ENCODE data around the gene TCEAL3. TPM values are rescaled to one million over a fixed set of nuclear protein-coding genes. Genes with fewer than 3 reads are reported as not detected.
A peak's percentile ranks its signal among the peaks of the same experiment; 100 is the strongest.

TCEAL3 gene, protein sequence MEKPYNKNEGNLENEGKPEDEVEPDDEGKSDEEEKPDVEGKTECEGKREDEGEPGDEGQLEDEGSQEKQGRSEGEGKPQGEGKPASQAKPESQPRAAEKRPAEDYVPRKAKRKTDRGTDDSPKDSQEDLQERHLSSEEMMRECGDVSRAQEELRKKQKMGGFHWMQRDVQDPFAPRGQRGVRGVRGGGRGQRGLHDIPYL
- 11.3 TPM for total RNA-seq

DNA sequence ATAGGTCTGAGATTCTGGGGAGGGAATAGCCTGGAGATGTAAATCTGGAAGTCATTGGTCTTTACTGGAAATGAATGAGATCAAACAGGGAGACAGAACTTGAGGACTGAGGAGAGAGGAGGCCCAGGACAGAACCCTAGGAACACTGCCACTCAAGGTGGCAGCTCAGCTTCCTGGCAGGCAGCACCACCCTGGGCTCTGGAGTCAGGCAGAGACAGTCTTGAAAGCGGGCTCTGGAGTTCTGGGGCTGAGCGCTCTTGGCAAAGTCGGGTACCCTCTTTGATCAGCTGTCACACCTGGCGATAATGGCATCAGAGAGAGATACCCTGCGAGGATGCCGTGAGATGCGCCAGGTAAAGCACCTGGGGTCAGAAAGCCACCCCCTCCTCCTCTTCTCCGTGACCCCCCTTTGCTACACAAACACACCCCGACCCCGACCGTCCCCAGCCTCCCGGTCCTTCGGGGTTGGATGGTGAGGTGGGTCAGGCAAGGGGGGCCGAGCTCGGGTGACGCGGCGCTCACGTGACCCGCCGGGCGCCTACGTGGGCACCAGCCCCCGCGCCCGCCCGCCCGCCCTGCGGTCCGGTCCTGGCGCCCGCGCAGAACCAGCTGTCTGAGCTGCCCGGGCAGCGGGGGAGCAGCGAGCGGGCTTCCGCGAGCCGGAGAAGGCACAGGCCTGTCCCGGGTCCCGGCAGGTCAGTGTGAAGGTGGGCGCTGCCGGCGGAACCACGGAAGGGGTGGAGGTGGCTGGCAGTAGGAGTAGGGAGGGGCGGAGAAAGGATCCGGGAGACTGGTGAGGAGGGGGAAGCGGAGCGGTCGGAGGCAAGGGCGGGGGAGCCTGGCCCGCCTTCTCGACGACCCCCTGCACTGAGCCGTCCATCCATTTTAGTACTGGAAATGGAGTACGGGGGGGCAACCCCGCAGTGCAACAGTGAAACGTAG lies at the start of gene TCEAL3:
Gene TCEAL3 (plus strand): TSS at position 600 of the 942 bp plus-strand sequence. CDS start 1,102 bp downstream, outside the sequence.
- no peaks in the 10 kb centered on the region for H3K27me3 ChIP-seq
- DNase-seq (ENCODE audit: low spot score in 2 of 2): peak in 1 of 2 donors; percentile 79
- intact Hi-C loops (cut with DNase I): loop anchor here (2.0 to 5.0 kb wide), 3 partner anchors 21 to 80 kb away; partner anchors contain the start of genes MORF4L2 and TCEAL1

DNA sequence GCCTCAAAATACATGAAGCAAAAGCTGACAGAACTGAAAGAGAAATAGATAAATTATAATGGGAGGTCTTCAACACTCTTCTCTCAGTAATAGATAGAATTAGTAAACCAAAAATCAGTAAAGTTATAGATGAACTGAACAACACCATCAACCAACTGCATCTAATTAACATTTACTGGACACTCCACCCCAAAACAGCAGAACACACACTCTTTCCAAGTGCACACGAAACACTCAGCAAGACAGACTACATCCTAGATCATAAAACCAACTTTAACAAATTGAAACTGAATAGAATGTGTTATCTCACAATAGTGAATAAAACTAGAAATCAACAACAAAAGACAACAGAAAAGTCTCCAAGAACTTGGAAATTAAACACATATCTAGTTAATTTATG lies 47.5 kb upstream of the TCEAL3 start:
- Histone ChIP-seq H3K27ac (no peak overlapping the region), H3K4me1 (no peaks in the 10 kb centered on the region), H3K36me3 (no peaks in the 10 kb centered on the region), H3K4me3 (no peak overlapping the region), H3K27me3 (no peaks in the 10 kb centered on the region), H3K9me3 (no peaks in the 10 kb centered on the region)
- TF ChIP-seq, protein P1, sequence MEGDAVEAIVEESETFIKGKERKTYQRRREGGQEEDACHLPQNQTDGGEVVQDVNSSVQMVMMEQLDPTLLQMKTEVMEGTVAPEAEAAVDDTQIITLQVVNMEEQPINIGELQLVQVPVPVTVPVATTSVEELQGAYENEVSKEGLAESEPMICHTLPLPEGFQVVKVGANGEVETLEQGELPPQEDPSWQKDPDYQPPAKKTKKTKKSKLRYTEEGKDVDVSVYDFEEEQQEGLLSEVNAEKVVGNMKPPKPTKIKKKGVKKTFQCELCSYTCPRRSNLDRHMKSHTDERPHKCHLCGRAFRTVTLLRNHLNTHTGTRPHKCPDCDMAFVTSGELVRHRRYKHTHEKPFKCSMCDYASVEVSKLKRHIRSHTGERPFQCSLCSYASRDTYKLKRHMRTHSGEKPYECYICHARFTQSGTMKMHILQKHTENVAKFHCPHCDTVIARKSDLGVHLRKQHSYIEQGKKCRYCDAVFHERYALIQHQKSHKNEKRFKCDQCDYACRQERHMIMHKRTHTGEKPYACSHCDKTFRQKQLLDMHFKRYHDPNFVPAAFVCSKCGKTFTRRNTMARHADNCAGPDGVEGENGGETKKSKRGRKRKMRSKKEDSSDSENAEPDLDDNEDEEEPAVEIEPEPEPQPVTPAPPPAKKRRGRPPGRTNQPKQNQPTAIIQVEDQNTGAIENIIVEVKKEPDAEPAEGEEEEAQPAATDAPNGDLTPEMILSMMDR (IDR thresholded peaks at IDR 0.05): no peak
- DNase-seq (ENCODE audit: low spot score in 2 of 2): no peak
- intact Hi-C loops (cut with DNase I): no loop called here

More for the DNA sequence above, at the start of gene TCEAL3:
- Histone ChIP-seq H3K36me3 (peaks cover 0 to 4% of the 10 kb centered on the region in 2 donors), H3K27ac (peak within 1 kb of the TSS; percentile 93 to 94), H3K4me3 (peak within 1 kb of the TSS; percentile 75 to 85), H3K4me1 (no peaks in the 10 kb centered on the region), H3K9me3 (no peaks in the 10 kb centered on the region)
- TF ChIP-seq, protein P1 (IDR thresholded peaks at IDR 0.05): no peak

DNA sequence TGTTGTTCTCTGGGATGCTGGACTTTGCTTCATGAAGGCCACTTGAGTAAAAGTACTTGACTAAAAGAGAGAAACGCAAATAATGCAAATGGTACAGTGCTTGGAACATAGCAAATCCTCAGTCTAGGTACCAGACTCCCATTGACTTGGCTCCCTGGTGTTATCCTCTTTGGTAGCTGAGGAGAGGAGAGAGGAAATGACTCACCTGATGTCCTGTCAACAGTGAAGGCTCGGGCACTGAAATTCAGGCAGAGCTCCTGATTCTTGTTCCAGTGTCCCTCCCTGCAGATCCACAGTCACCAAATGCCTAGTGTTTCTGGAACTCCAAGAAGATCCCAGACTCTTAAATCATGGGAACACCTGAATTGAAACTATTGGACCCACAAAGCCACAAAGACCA lies 45.0 kb upstream of the TCEAL3 start:
- intact Hi-C loops (cut with DNase I): no loop called here
- TF ChIP-seq, protein P1 (IDR thresholded peaks at IDR 0.05): no peak
- H3K4me3 ChIP-seq: no peak overlapping the region
- H3K27ac ChIP-seq: no peak overlapping the region
- DNase-seq (ENCODE audit: low spot score in 2 of 2): no peak
- no peaks in the 10 kb centered on the region for H3K4me1 ChIP-seq
- H3K27me3 ChIP-seq: no peaks in the 10 kb centered on the region
- H3K9me3 ChIP-seq: no peaks in the 10 kb centered on the region
- H3K36me3 ChIP-seq: no peaks in the 10 kb centered on the region

DNA sequence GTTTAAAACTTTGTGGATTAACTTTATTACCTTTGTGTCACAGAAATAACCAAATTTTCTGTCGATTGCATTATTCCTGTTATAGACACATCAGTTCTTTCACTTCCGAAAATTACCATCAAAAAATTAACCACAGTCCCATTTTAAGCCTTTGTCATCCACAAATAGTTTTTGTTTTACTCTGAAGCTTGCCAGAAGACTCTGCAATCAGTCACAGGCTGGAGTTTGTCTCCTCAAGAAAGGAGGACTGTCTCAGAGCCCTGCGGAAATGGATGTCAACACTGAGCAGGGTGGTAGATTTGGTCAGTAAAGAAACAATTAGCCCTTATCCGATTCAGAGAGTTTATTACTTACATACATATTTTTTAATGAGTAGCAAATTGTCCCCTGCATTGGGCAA lies 42.6 kb upstream of the TCEAL3 start:
- intact Hi-C loops (cut with DNase I): no loop called here
- Histone ChIP-seq H3K9me3 (no peaks in the 10 kb centered on the region), H3K36me3 (no peaks in the 10 kb centered on the region), H3K4me3 (no peak overlapping the region), H3K4me1 (no peaks in the 10 kb centered on the region), H3K27ac (no peak overlapping the region), H3K27me3 (no peaks in the 10 kb centered on the region)
- TF ChIP-seq, protein P1 (IDR thresholded peaks at IDR 0.05): no peak
- no peak for DNase-seq (ENCODE audit: low spot score in 2 of 2)

DNA sequence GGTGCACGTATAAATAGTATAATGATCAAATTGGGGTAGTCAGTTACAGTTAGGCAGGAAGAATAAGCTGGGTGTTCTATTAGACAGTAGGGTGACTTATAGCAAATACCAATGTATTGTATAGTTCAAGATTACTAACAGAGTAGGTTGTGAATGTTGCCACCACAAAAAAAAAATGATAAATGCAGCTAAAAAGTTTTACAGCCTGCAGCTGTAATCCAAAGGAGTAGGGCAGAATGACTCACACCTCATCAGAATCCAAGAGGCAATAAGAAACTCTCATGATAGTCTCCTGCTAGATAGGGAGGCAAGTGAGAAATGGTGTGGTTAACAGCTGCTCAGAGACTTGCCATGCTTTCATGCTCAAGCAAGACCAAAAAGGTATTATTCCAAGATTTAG lies 42.0 kb upstream of the TCEAL3 start:
- intact Hi-C loops (cut with DNase I): no loop called here
- no peak overlapping the region for H3K4me3 ChIP-seq
- TF ChIP-seq, protein P1 (IDR thresholded peaks at IDR 0.05): no peak
- no peak for DNase-seq (ENCODE audit: low spot score in 2 of 2)
- H3K9me3 ChIP-seq: no peaks in the 10 kb centered on the region
- H3K27me3 ChIP-seq: no peaks in the 10 kb centered on the region
- no peak overlapping the region for H3K27ac ChIP-seq
- no peaks in the 10 kb centered on the region for H3K4me1 ChIP-seq
- no peaks in the 10 kb centered on the region for H3K36me3 ChIP-seq

Measured in ascending aorta (tissue), 2 donors.